Measurements from ENCODE around the gene CMTM5.

CMTM5 gene

GRCh38 chr14:23364164-23365035 is 12.4 kb upstream of the CMTM5 start:
- TF ChIP-seq, protein P1, sequence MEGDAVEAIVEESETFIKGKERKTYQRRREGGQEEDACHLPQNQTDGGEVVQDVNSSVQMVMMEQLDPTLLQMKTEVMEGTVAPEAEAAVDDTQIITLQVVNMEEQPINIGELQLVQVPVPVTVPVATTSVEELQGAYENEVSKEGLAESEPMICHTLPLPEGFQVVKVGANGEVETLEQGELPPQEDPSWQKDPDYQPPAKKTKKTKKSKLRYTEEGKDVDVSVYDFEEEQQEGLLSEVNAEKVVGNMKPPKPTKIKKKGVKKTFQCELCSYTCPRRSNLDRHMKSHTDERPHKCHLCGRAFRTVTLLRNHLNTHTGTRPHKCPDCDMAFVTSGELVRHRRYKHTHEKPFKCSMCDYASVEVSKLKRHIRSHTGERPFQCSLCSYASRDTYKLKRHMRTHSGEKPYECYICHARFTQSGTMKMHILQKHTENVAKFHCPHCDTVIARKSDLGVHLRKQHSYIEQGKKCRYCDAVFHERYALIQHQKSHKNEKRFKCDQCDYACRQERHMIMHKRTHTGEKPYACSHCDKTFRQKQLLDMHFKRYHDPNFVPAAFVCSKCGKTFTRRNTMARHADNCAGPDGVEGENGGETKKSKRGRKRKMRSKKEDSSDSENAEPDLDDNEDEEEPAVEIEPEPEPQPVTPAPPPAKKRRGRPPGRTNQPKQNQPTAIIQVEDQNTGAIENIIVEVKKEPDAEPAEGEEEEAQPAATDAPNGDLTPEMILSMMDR (IDR thresholded peaks at IDR 0.05), result no peak
- peak; percentile 82 for DNase-seq (ENCODE audit: low spot score)
- H3K27ac ChIP-seq, result peak overlapping the region; percentile 90 to 99
- peak overlapping the region; percentile 85 for H3K4me3 ChIP-seq

GRCh38 chr14:23365036-23365731 is 11.7 kb upstream of the CMTM5 start, which contains the start of gene EFS:
TSS of gene EFS (minus strand) at chr14:23365172. CDS start at chr14:23365025, 147 bp downstream.
- TF ChIP-seq, protein P1 (IDR thresholded peaks at IDR 0.05), result no peak
- H3K4me3 ChIP-seq, result peak within 1 kb of the TSS; percentile 85
- no peak for DNase-seq (ENCODE audit: low spot score)
- peak within 1 kb of the TSS; percentile 90 to 99 for H3K27ac ChIP-seq

GRCh38 chr14:23365732-23366425 is 11.0 kb upstream of the CMTM5 start:
- TF ChIP-seq, protein P1 (IDR thresholded peaks at IDR 0.05), result no peak
- H3K27ac ChIP-seq, result peak overlapping the region; percentile 90 to 99
- H3K4me3 ChIP-seq, result peak overlapping the region; percentile 85
- DNase-seq (ENCODE audit: low spot score), result no peak

DNA sequence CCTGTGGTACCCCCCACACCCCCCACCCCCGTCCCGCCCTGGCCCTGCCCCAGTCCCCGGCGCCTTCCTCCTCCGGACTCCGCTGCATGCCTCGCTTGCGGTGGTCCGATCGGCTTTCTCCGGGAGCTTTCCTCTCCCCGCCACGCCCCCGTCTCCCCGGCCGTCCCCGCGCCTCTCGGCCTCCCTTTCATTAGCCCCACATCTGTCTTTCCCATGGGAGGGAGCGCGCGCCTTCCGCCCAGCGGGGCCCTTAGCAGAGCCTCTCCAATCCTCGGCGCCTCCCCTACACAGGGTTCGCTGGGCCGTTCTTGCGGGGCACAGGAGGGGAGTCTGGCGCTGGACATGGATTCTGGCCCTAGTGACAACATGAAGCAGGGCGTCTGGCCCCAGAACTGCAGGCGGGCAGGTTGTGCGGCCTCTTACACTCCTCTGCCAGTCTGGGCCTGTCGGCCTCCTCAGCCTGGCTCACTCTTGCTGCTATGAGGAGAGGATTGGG is 10.4 kb upstream of the CMTM5 start:
- TF ChIP-seq, protein P1 (IDR thresholded peaks at IDR 0.05), result no peak
- Histone ChIP-seq H3K27ac (peak overlapping the region; percentile 90 to 99), H3K4me3 (peak overlapping the region; percentile 85)
- DNase-seq (ENCODE audit: low spot score), result peak; percentile 87

DNA sequence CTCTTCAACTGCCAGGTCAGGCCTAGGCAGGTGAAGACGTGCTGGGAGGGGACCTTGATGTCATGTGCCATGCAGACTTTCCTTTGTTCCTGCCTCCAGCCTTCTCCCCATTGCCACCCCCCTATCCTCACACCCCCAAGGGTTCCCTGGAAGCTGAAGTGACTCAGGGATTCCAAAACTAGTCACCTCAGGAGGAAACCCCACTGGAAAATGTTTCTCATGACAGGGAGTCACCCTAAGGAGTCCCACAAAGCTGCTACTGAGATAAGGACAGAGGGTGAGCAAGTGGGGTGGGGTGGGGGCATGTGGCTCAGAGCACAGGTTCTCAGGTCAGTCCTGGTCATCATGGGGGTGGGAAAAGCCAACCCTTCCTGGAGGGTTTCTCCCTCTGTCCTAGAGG is 6.6 kb upstream of the CMTM5 start:
- TF ChIP-seq, protein P1 (IDR thresholded peaks at IDR 0.05), result no peak
- Histone ChIP-seq H3K27ac (no peak overlapping the region), H3K4me3 (no peak overlapping the region)
- no peak for DNase-seq (ENCODE audit: low spot score)

DNA sequence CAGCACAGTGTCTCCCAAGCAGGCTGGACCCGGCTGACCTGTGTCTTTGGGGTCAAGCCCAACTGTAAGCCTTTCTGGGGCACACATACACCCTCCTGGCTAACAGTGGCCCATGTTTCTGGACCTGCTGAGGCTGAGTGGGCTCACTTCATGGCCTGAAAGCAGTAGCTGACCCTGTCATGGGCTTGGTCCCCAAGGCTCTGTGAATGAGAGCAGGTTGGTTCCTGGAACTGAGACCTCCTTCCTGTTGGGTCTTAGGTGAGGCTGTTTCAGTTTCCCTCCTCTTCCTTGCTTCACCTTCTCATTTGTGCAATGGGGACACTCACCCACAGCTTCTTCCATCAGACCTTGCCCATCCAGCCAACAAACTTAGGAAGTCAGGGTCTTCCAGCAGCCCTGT is 5.0 kb upstream of the CMTM5 start:
- no peak for DNase-seq (ENCODE audit: low spot score)
- TF ChIP-seq, protein P1 (IDR thresholded peaks at IDR 0.05), result no peak
- H3K4me3 ChIP-seq, result no peak overlapping the region

More for the DNA sequence above, 5.0 kb upstream of the CMTM5 start:
- no peak overlapping the region for H3K27ac ChIP-seq

Data from coronary artery (tissue), 2 donors.